ENCODE data around the gene ARFRP1.

ARFRP1 gene

GRCh38 chr20:63748070-63748933, 40.5 kb upstream of the ARFRP1 start:
- in situ Hi-C loops (cut with HindIII; ENCODE audit: low pct_unique_long_range_greater_than_20kb, low sequenced_read_pairs), result no loop called here
- TF ChIP-seq JUND (IDR thresholded peaks at IDR 0.05; ENCODE audit: low read depth), result no peak
- peak in 1 of 2 experiments; percentile 33 for DNase-seq (ENCODE audit: low read depth in 1 of 2, low spot score in 1 of 2)

GRCh38 chr20:63747622-63748069, 39.9 kb upstream of the ARFRP1 start:
- in situ Hi-C loops (cut with HindIII; ENCODE audit: low pct_unique_long_range_greater_than_20kb, low sequenced_read_pairs), result no loop called here
- DNase-seq (ENCODE audit: low read depth in 1 of 2, low spot score in 1 of 2), result peak in 1 of 2 experiments; percentile 35

GRCh38 chr20:63746751-63747315, 39.1 kb upstream of the ARFRP1 start:
- no peak for DNase-seq (ENCODE audit: low read depth in 1 of 2, low spot score in 1 of 2)
- no peak for TF ChIP-seq JUND (IDR thresholded peaks at IDR 0.05; ENCODE audit: low read depth)
- in situ Hi-C loops (cut with HindIII; ENCODE audit: low pct_unique_long_range_greater_than_20kb, low sequenced_read_pairs), result no loop called here

More at GRCh38 chr20:63747622-63748069, 39.9 kb upstream of the ARFRP1 start:
- no peak for TF ChIP-seq JUND (IDR thresholded peaks at IDR 0.05; ENCODE audit: low read depth)

GRCh38 chr20:63745961-63746731, 38.4 kb upstream of the ARFRP1 start:
- in situ Hi-C loops (cut with HindIII; ENCODE audit: low pct_unique_long_range_greater_than_20kb, low sequenced_read_pairs), result no loop called here
- TF ChIP-seq JUND (IDR thresholded peaks at IDR 0.05; ENCODE audit: low read depth), result no peak
- peak in 1 of 2 experiments; percentile 16 for DNase-seq (ENCODE audit: low read depth in 1 of 2, low spot score in 1 of 2)

- in situ Hi-C loops (cut with HindIII; ENCODE audit: low pct_unique_long_range_greater_than_20kb, low sequenced_read_pairs), result no loop called here
- no peak for TF ChIP-seq JUND (IDR thresholded peaks at IDR 0.05; ENCODE audit: low read depth)
- peak in 1 of 2 experiments; percentile 27 for DNase-seq (ENCODE audit: low read depth in 1 of 2, low spot score in 1 of 2)
These were observed 37.6 kb upstream of the ARFRP1 start for GRCh38 chr20:63745424-63745805.

- peak in 1 of 2 experiments; percentile 23 for DNase-seq (ENCODE audit: low read depth in 1 of 2, low spot score in 1 of 2)
- TF ChIP-seq JUND (IDR thresholded peaks at IDR 0.05; ENCODE audit: low read depth), result no peak
- in situ Hi-C loops (cut with HindIII; ENCODE audit: low pct_unique_long_range_greater_than_20kb, low sequenced_read_pairs), result no loop called here
These were observed 37.0 kb upstream of the ARFRP1 start for GRCh38 chr20:63744574-63745423.

GRCh38 chr20:63744158-63744557, 36.4 kb upstream of the ARFRP1 start:
- DNase-seq (ENCODE audit: low read depth in 1 of 2, low spot score in 1 of 2), result no peak
- in situ Hi-C loops (cut with HindIII; ENCODE audit: low pct_unique_long_range_greater_than_20kb, low sequenced_read_pairs), result no loop called here
- no peak for TF ChIP-seq JUND (IDR thresholded peaks at IDR 0.05; ENCODE audit: low read depth)

- no peak for TF ChIP-seq JUND (IDR thresholded peaks at IDR 0.05; ENCODE audit: low read depth)
- in situ Hi-C loops (cut with HindIII; ENCODE audit: low pct_unique_long_range_greater_than_20kb, low sequenced_read_pairs), result no loop called here
- peak in 1 of 2 experiments; percentile 9 for DNase-seq (ENCODE audit: low read depth in 1 of 2, low spot score in 1 of 2)
These were observed 35.6 kb upstream of the ARFRP1 start for GRCh38 chr20:63743210-63743970.

GRCh38 chr20:63742381-63743024, 34.7 kb upstream of the ARFRP1 start:
- TF ChIP-seq JUND (IDR thresholded peaks at IDR 0.05; ENCODE audit: low read depth), result no peak
- DNase-seq (ENCODE audit: low read depth in 1 of 2, low spot score in 1 of 2), result no peak
- in situ Hi-C loops (cut with HindIII; ENCODE audit: low pct_unique_long_range_greater_than_20kb, low sequenced_read_pairs), result no loop called here

GRCh38 chr20:63741676-63742380, 34.1 kb upstream of the ARFRP1 start:
- TF ChIP-seq JUND (IDR thresholded peaks at IDR 0.05; ENCODE audit: low read depth), result no peak
- in situ Hi-C loops (cut with HindIII; ENCODE audit: low pct_unique_long_range_greater_than_20kb, low sequenced_read_pairs), result no loop called here
- no peak for DNase-seq (ENCODE audit: low read depth in 1 of 2, low spot score in 1 of 2)

Data from T47D (cell line).